IMR-90 (cell line): ENCODE measurements around the gene TEKT1. TPM values are rescaled to one million over a fixed set of nuclear protein-coding genes. Genes with fewer than 3 reads are reported as not detected.

Source experiments
- ATAC-seq: fragments of 200-7000 bp; cut with Tn5 transposase; 2 replicates; pipeline ENCODE4 v1.9.1; 2020; ENCODE audit warnings: low read depth, mild to moderate bottlenecking, moderate library complexity
- BruUV-seq: library from RNA; stranded (reverse); fragments of 400-500 nt; replicated peaks from 2 replicates; lab custom pipeline; 2021; lab: Mats Ljungman, UMichigan
- CTCF ChIA-PET: fragments of 300-600 bp; formaldehyde crosslinking; extraction: SDS; loops from one replicate; lab custom pipeline; 2021; ENCODE audit warnings: antibody characterized with exemption; lab: Yijun Ruan, JAX
- POLR2A ChIA-PET: fragments of 300-600 bp; sonication (Branson Sonifier 250); formaldehyde crosslinking; loops from one replicate; lab custom pipeline; 2022; ENCODE audit warnings: antibody characterized with exemption; ENCODE audit not compliant: unreplicated experiment; lab: Charles Lee
- DNase-seq: peaks from one replicate; pipeline ENCODE4 v3.0.0; 2013
- H2AFZ ChIP-seq: replicated peaks from 2 replicates; pipeline ENCODE3; 2013; ENCODE audit warnings: low read length, mild to moderate bottlenecking; ENCODE audit not compliant: poor library complexity
- H2AK5ac ChIP-seq: 2 replicates; pipeline ENCODE4 v1.6.1; 2013; ENCODE audit warnings: low read depth, low read length, inconsistent platforms
- H2AK9ac ChIP-seq: replicated peaks from 2 replicates; pipeline ENCODE3; 2013; ENCODE audit warnings: mild to moderate bottlenecking, low read depth, low read length, moderate library complexity; ENCODE audit not compliant: poor library complexity
- H2BK120ac ChIP-seq: 2 replicates; pipeline ENCODE4 v1.6.1; 2013; ENCODE audit warnings: low read depth, low read length, inconsistent platforms
- H2BK15ac ChIP-seq: 3 replicates; pipeline ENCODE4 v1.6.1; 2013; ENCODE audit warnings: low read depth, low read length, inconsistent platforms
- H2BK20ac ChIP-seq: 2 replicates; pipeline ENCODE4 v1.6.1; 2013; ENCODE audit warnings: low read depth, mild to moderate bottlenecking, inconsistent platforms, low read length, moderate library complexity
- H2BK5ac ChIP-seq: 2 replicates; pipeline ENCODE4 v1.6.1; 2013; ENCODE audit warnings: mild to moderate bottlenecking, low read depth, low read length, inconsistent platforms; ENCODE audit not compliant: poor library complexity, severe bottlenecking
- H3K14ac ChIP-seq: replicated peaks from 2 replicates; pipeline ENCODE4 v1.6.1; 2013; ENCODE audit warnings: low read depth, low read length, inconsistent platforms
- H3K18ac ChIP-seq: 2 replicates; pipeline ENCODE4 v1.6.1; 2013; ENCODE audit warnings: low read depth, low read length, control low read depth
- H3K23ac ChIP-seq: 2 replicates; pipeline ENCODE4 v1.6.1; 2013; ENCODE audit warnings: low read depth, low read length, inconsistent platforms
- H3K27ac ChIP-seq: 2 replicates; pipeline ENCODE4 v1.5.1; 2013; ENCODE audit warnings: mild to moderate bottlenecking, control low read depth, low read length; ENCODE audit not compliant: insufficient read depth
- H3K27me3 ChIP-seq: 2 replicates; pipeline ENCODE4 v1.6.1; 2013; ENCODE audit warnings: low read length; ENCODE audit not compliant: control insufficient read depth, insufficient read depth
- H3K36me3 ChIP-seq: 2 replicates; pipeline ENCODE4 v1.6.1; 2013; ENCODE audit warnings: low read length, mixed read lengths; ENCODE audit not compliant: control insufficient read depth, insufficient read depth
- H3K4ac ChIP-seq: 2 replicates; pipeline ENCODE4 v1.6.1; 2013; ENCODE audit warnings: low read depth, low read length, inconsistent platforms
- H3K4me1 ChIP-seq: 2 replicates; pipeline ENCODE4 v1.6.1; 2013; ENCODE audit warnings: low read length, mixed read lengths; ENCODE audit not compliant: control insufficient read depth, insufficient read depth
- H3K4me2 ChIP-seq: 2 replicates; pipeline ENCODE4 v1.6.1; 2013; ENCODE audit warnings: low read depth, mild to moderate bottlenecking, control low read depth, low read length, moderate library complexity
- H3K4me3 ChIP-seq: 2 replicates; pipeline ENCODE4 v1.5.1; 2013; ENCODE audit warnings: low read depth, mild to moderate bottlenecking, control low read depth, low read length, moderate library complexity; ENCODE audit not compliant: insufficient read depth
- H3K56ac ChIP-seq: 2 replicates; pipeline ENCODE4 v1.6.1; 2013; ENCODE audit warnings: low read length, inconsistent platforms; ENCODE audit not compliant: insufficient read depth; ENCODE audit errors: extremely low read depth
- H3K79me1 ChIP-seq, 2 experiments: 2 replicates each; pipeline ENCODE4 v1.6.1; 2013; ENCODE audit warnings: low read length in 2 of 2, inconsistent platforms in 1 of 2, low read depth in 1 of 2
- H3K9ac ChIP-seq: 2 replicates; pipeline ENCODE4 v1.6.1; 2013; ENCODE audit warnings: low read depth, low read length, control low read depth
- H3K9me1 ChIP-seq: 2 replicates; pipeline ENCODE4 v1.6.1; 2013; ENCODE audit warnings: low read length, inconsistent platforms; ENCODE audit not compliant: insufficient read depth
- H3K9me3 ChIP-seq: 2 replicates; pipeline ENCODE4 v1.6.1; 2013; ENCODE audit warnings: low read length; ENCODE audit not compliant: control insufficient read depth, insufficient read depth
- H4K20me1 ChIP-seq: 2 replicates; pipeline ENCODE4 v1.6.1; 2013; ENCODE audit warnings: low read length, inconsistent platforms; ENCODE audit not compliant: insufficient read depth
- H4K5ac ChIP-seq: 2 replicates; pipeline ENCODE4 v1.6.1; 2013; ENCODE audit warnings: mild to moderate bottlenecking, low read depth, low read length, control low read depth
- H4K8ac ChIP-seq, 2 experiments: 2 replicates each; pipeline ENCODE4 v1.6.1; 2013; ENCODE audit warnings: low read depth in 2 of 2, low read length in 2 of 2, control low read depth in 1 of 2, inconsistent platforms in 1 of 2
- H4K91ac ChIP-seq: 2 replicates; pipeline ENCODE4 v1.6.1; 2013; ENCODE audit warnings: low read depth, low read length, inconsistent platforms; ENCODE audit not compliant: insufficient read depth
- CHD1 ChIP-seq: IDR thresholded peaks from 2 replicates; pipeline ENCODE4 v1.6.1; 2012; ENCODE audit warnings: low read depth, low read length, improper control_type of control experiment
- MXI1 ChIP-seq: IDR thresholded peaks from 2 replicates; pipeline ENCODE4 v1.6.1; 2012; ENCODE audit warnings: low read depth, mild to moderate bottlenecking, low read length, moderate library complexity, borderline replicate concordance
- NFE2L2 ChIP-seq: fragments of 150-350 bp; IDR thresholded peaks from 2 replicates; pipeline ENCODE4 v1.6.1; 2016; ENCODE audit warnings: low read depth, mild to moderate bottlenecking, low read length
- SMC3 ChIP-seq: fragments of 150-350 bp; IDR thresholded peaks from 2 replicates; pipeline ENCODE4 v1.6.1; 2016; ENCODE audit warnings: low read depth, mild to moderate bottlenecking, antibody characterized with exemption, low read length, moderate library complexity
- WGBS, 2 experiments: methylation state at CpG; one replicate each; pipeline versions ENCODE4 v1.1.5 to v1.1.7; 2013; ENCODE audit warnings: missing lambda C conversion rate in 2 of 2; ENCODE audit not compliant: insufficient read length in 1 of 2; ENCODE audit errors: extremely low coverage in 2 of 2; 5-methylcytosine and 5-hydroxymethylcytosine counted together
- dilution Hi-C: fragments of 300-500 bp; cut with HindIII; formaldehyde crosslinking; loops from one replicate; pipeline ENCODE4 v1.14.3; 2018; ENCODE audit warnings: low sequenced_read_pairs; ENCODE audit not compliant: unreplicated experiment
- in situ Hi-C: fragments of 300-500 bp; cut with MboI; formaldehyde crosslinking; loops from 3 replicates; pipeline ENCODE4 v1.14.3; 2019; ENCODE audit warnings: low sequenced_read_pairs, inconsistent platforms, mixed read lengths
- intact Hi-C: fragments of 100-400 bp; cut with micrococcal nuclease; formaldehyde crosslinking; loops from 2 replicates; pipeline ENCODE4 v1.10.0; 2022
- polyA plus RNA-seq, 3 experiments: library from polyadenylated mRNA; depleted of rRNA; stranded (reverse); fragments of >200 nt; gene quantifications; 2 replicates each; pipeline ENCODE4 v1.2.3, GENCODE V29; 2012; ENCODE audit warnings: low replicate concordance in 1 of 3
- total RNA-seq: library from RNA; depleted of rRNA; stranded (reverse); fragments of >200 nt; gene quantifications from 2 replicates; pipeline ENCODE4 v1.2.3, GENCODE V29; 2012

Gene TEKT1
- total and polyA plus RNA-seq, 2 of the 4 experiments (the other 2 are of a cell fraction): not detected

DNA sequence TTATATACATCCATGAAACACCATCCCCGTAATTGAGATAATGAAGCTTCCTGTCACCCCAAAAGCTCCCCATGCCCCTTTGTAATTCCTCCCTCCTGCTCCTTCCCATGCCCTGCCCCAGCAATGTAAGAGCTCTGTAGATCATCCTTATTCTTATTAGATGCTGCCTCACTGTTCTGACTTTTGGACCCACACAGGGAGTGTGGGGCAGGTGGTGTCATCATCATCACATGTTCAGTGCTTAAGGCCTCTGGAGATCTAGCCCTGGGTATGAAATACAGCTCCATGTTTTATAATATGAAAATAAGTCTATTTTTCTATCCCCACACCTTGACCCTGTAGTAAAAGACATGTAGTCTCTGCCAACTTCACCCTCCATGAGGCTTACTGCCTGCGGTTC is 73.8 kb downstream of the TEKT1 start:
- no TSS peak for BruUV-seq
- Histone ChIP-seq H2BK15ac (no peak overlapping the region), H3K79me1 (no peaks in the 10 kb centered on the region), H4K20me1 (no peaks in the 10 kb centered on the region), H3K14ac (no peak overlapping the region), H3K36me3 (no peaks in the 10 kb centered on the region), H2AFZ (no peak overlapping the region), H3K27me3 (no peaks in the 10 kb centered on the region; the same call in 1 of the 2 replicates), H3K4me2 (no peak overlapping the region), H3K4me1 (peaks cover 9% of the 10 kb centered on the region), H3K9ac (no peak overlapping the region), H2BK5ac (no peak overlapping the region), H2AK5ac (no peak overlapping the region), H4K91ac (no peak overlapping the region), H4K8ac (no peak overlapping the region), H3K4me3 (no peak overlapping the region), H3K9me1 (peaks cover 6% of the 10 kb centered on the region), H3K9me3 (no peaks in the 10 kb centered on the region), H3K18ac (no peak overlapping the region), H3K27ac (no peak overlapping the region), H4K5ac (no peak overlapping the region), H3K4ac (no peak overlapping the region), H3K23ac (no peak overlapping the region), H2BK120ac (no peak overlapping the region), H2AK9ac (no peak overlapping the region), H3K56ac (no peak overlapping the region), H2BK20ac (no peak overlapping the region)
- ChIA-PET CTCF (no interaction called here), POLR2A (no interaction called here)
- dilution Hi-C loops (no loop called here), intact Hi-C loops (loop anchor here (10.0 kb wide), 1 partner anchor 93 kb away; no protein-coding TSS in a partner anchor), in situ Hi-C loops (no loop called here)
- WGBS, 2 experiments: no CpG with 5 or more reads among the region's 2 CpGs
- no peak for TF ChIP-seq CHD1
- no peak for TF ChIP-seq SMC3
- TF ChIP-seq NFE2L2: no peak
- no peak for TF ChIP-seq MXI1
- ATAC-seq (no peak), DNase-seq (no peak)
